T-cell (primary cell): ENCODE data around the gene ZNF37A. TPM values are rescaled to one million over a fixed set of nuclear protein-coding genes. Genes with fewer than 3 reads are reported as not detected.

ENCODE experiments used
- ATAC-seq, 4 experiments: fragments of 200-7000 bp in 3 of 4; fragments of 150-1000 bp in 1 of 4; cut with Tn5 transposase; replicated peaks in 1 of 4; 1 replicate in 3 of 4; 2 replicates in 1 of 4; pipeline ENCODE4 v1.10.0; 2021; ENCODE audit warnings: moderate library complexity in 3 of 4, mild to moderate bottlenecking in 2 of 4, moderate number of reproducible peaks in 1 of 4
- CTCF ChIA-PET, 2 donors: fragments of 300-600 bp; sonication (Branson Sonifier 250); formaldehyde crosslinking; loops; one replicate each; lab custom pipeline; 2022; ENCODE audit warnings: antibody characterized with exemption in 2 of 2; lab: Charles Lee
- POLR2A ChIA-PET, 2 donors: fragments of 300-600 bp; sonication (Branson Sonifier 250); formaldehyde crosslinking; loops; one replicate each; lab custom pipeline; 2022; ENCODE audit warnings: antibody characterized with exemption in 2 of 2; lab: Charles Lee
- DNase-seq, 35 experiments: peaks; one replicate each; pipeline versions ENCODE4 v3.0.0 to v3.0.0-alpha.2; 2013 to 2023
- H3K27ac ChIP-seq: one replicate; pipeline ENCODE4 v1.5.1; 2013; ENCODE audit warnings: low read length
- H3K27me3 ChIP-seq, 2 experiments: replicated peaks in 1 of 2; 1 replicate in 1 of 2; 2 replicates in 1 of 2; pipeline versions ENCODE4 v1.6.1 to v1.7.0; 2013; ENCODE audit warnings: low read length in 1 of 2, mixed read lengths in 1 of 2; ENCODE audit not compliant: control insufficient read depth in 2 of 2, insufficient read depth in 2 of 2; ENCODE audit errors: extremely low read depth in 1 of 2
- H3K36me3 ChIP-seq, 2 donors: 1 replicate in 1 of 2; 2 replicates in 1 of 2; pipeline versions ENCODE4 v1.6.1 to v1.7.0; 2013; ENCODE audit warnings: low read length in 1 of 2; ENCODE audit not compliant: control insufficient read depth in 2 of 2, insufficient read depth in 1 of 2; ENCODE audit errors: extremely low read depth in 1 of 2
- H3K4me1 ChIP-seq, 2 experiments: 1 replicate in 1 of 2; 2 replicates in 1 of 2; pipeline versions ENCODE4 v1.6.1 to v1.7.0; 2013; ENCODE audit warnings: low read length in 2 of 2, mixed read lengths in 1 of 2; ENCODE audit not compliant: insufficient read depth in 2 of 2, control insufficient read depth in 1 of 2; ENCODE audit errors: extremely low read depth in 1 of 2
- H3K4me3 ChIP-seq, 2 donors: 1 replicate in 1 of 2; 2 replicates in 1 of 2; pipeline versions ENCODE4 v1.5.1 to v1.7.0; 2013; ENCODE audit warnings: mild to moderate bottlenecking in 2 of 2, low read length in 1 of 2, moderate library complexity in 1 of 2; ENCODE audit not compliant: control insufficient read depth in 1 of 2; ENCODE audit errors: extremely low read depth in 1 of 2
- H3K9me3 ChIP-seq: 2 replicates; pipeline ENCODE4 v1.7.0; 2013
- H3K27ac Mint-ChIP-seq, 2 donors: one replicate each; pipeline ENCODE4 v1.8.0; 2020 to 2021; ENCODE audit warnings: mild to moderate bottlenecking in 2 of 2, mixed read lengths in 2 of 2
- H3K27me3 Mint-ChIP-seq, 2 donors: one replicate each; pipeline ENCODE4 v1.8.0; 2021 to 2022; ENCODE audit warnings: mixed read lengths in 2 of 2
- H3K36me3 Mint-ChIP-seq: one replicate; pipeline ENCODE4 v1.8.0; 2021; ENCODE audit warnings: mixed read lengths
- H3K4me1 Mint-ChIP-seq, 3 donors: one replicate each; pipeline ENCODE4 v1.8.0; 2020 to 2022; ENCODE audit warnings: mixed read lengths in 3 of 3, mild to moderate bottlenecking in 1 of 3
- H3K4me3 Mint-ChIP-seq, 3 donors: one replicate each; pipeline ENCODE4 v1.8.0; 2020 to 2022; ENCODE audit warnings: mild to moderate bottlenecking in 3 of 3, mixed read lengths in 3 of 3, moderate library complexity in 3 of 3
- H3K9me3 Mint-ChIP-seq, 3 donors: one replicate each; pipeline ENCODE4 v1.8.0; 2020 to 2022; ENCODE audit warnings: mixed read lengths in 3 of 3
- WGBS: methylation state at CpG from one replicate; pipeline ENCODE4 v1.1.5; 2013; ENCODE audit warnings: missing lambda C conversion rate; ENCODE audit not compliant: insufficient coverage; 5-methylcytosine and 5-hydroxymethylcytosine counted together
- total RNA-seq, 35 experiments: library from RNA in 6 of 35; stranded (reverse) in 6 of 35; fragments of 120-200 nt in 1 of 35; gene quantifications; one replicate each; pipeline versions ENCODE4 v1.2.1 to v1.2.4 and lab custom pipeline; 2013 to 2026

ZNF37A gene
- total RNA-seq, 5 donors from 2014 or later (not counting 1 experiment from before 2014, with no cell fraction given): 15.9 to 23.8 (median 22.6) TPM

DNA sequence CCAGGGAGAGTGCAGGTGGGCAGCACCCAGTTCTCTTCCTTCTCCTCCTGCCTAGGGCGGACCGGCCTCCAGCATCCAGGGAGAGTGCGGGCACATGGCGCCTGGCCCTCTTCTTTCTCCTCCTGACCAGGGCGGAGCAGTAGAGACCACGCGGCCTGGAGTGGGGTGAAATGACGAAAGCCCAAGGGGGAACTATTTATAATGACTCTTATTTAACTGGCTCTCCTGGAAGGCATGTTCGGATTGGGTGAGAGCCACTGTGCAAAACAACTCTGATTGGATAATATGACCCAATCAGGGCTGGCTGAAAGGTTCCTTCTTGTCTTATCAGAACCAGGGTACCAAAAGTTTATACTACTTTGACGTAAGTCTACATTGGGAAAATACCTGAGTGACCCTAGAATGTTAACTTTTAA lies 63.1 kb downstream of the ZNF37A start:
- no peaks in the 10 kb centered on the region for H3K9me3 ChIP-seq
- no peak overlapping the region for H3K4me3 ChIP-seq
- H3K36me3 ChIP-seq: no peaks in the 10 kb centered on the region
- Mint-ChIP-seq H3K4me1 (no peaks in the 10 kb centered on the region), H3K9me3 (peaks cover 9 to 24% (median 22%) of the 10 kb centered on the region in 3 donors), H3K4me3 (no peak overlapping the region), H3K36me3 (no peaks in the 10 kb centered on the region), H3K27ac (no peak overlapping the region), H3K27me3 (no peaks in the 10 kb centered on the region)
- no peaks in the 10 kb centered on the region for H3K4me1 ChIP-seq
- no peak for DNase-seq
- H3K27me3 ChIP-seq: peaks cover 0 to 6% of the 10 kb centered on the region in 2 experiments
- WGBS: 92% methylated on average over 2 of the region's 10 CpGs
- no peak for ATAC-seq
- ChIA-PET CTCF (no interaction called here), POLR2A (no interaction called here)
- no peak overlapping the region for H3K27ac ChIP-seq

DNA sequence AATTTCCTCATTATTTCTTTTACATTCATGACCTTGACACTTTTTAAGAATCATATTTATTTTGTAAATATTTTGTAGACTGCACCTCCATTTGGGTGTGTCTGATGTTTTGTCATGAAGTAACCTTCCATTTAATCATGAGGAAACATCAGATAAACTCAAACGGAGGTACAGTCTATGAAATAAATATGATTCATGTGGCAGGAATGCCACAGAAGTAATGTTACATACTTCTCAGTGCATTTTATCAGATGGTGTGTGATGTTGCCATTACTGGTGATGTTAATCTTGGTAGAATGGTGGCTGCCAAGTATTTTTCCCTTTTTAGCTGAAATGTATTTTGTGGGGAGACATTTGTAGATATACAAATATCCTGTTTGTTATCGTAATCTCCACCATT lies 64.9 kb downstream of the ZNF37A start:
- CTCF ChIA-PET: no interaction called here
- Histone ChIP-seq H3K4me3 (no peak overlapping the region), H3K4me1 (no peaks in the 10 kb centered on the region), H3K27me3 (no peaks in the 10 kb centered on the region), H3K9me3 (no peaks in the 10 kb centered on the region), H3K27ac (no peak overlapping the region), H3K36me3 (no peaks in the 10 kb centered on the region)
- Mint-ChIP-seq H3K4me1 (no peaks in the 10 kb centered on the region), H3K27ac (no peak overlapping the region), H3K9me3 (peaks cover 9 to 24% (median 23%) of the 10 kb centered on the region in 3 donors), H3K4me3 (no peak overlapping the region), H3K36me3 (no peaks in the 10 kb centered on the region), H3K27me3 (no peaks in the 10 kb centered on the region)
- ATAC-seq: no peak
- POLR2A ChIA-PET: no interaction called here
- DNase-seq: no peak
- no CpG with 5 or more reads among the region's 2 CpGs for WGBS

GRCh38 chr10:38163617-38164016 lies 69.5 kb downstream of the ZNF37A start:
- H3K27ac ChIP-seq: no peak overlapping the region
- ChIA-PET CTCF (no interaction called here), POLR2A (no interaction called here)
- peaks cover 0 to 2% of the 10 kb centered on the region in 2 experiments for H3K27me3 ChIP-seq
- no peaks in the 10 kb centered on the region for H3K36me3 ChIP-seq
- no peak for DNase-seq
- WGBS: no CpG with 5 or more reads among the region's 1 CpG
- peaks cover 0 to 7% of the 10 kb centered on the region in 2 donors for H3K27me3 Mint-ChIP-seq
- no peak overlapping the region for H3K27ac Mint-ChIP-seq
- H3K4me3 ChIP-seq: no peak overlapping the region
- no peaks in the 10 kb centered on the region for H3K9me3 ChIP-seq
- H3K4me1 Mint-ChIP-seq: no peaks in the 10 kb centered on the region
- H3K4me3 Mint-ChIP-seq: no peak overlapping the region
- H3K9me3 Mint-ChIP-seq: peaks cover 11 to 24% (median 17%) of the 10 kb centered on the region in 3 donors
- no peaks in the 10 kb centered on the region for H3K36me3 Mint-ChIP-seq
- ATAC-seq: no peak
- H3K4me1 ChIP-seq: no peaks in the 10 kb centered on the region

DNA sequence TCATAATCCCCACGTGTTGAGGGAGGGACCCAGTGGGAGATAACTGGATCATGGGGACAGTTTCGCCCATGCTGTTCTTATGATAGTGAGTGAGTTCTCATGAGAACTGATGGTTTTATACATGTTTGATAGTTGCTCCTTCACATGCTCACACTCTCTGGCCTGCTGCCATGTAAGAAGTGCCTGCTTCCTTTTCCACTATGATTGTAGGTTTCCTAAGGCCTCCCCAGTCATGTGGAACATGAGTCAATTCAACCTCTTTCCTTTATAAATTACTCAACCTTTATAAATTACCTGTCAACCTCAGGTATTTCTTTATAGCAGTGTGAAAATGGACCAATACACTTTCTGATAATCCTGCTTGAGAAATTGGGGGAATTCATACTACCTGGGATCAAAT lies 80.2 kb downstream of the ZNF37A start:
- peaks cover 0 to 14% (median 5%) of the 10 kb centered on the region in 3 donors for H3K9me3 Mint-ChIP-seq
- ChIA-PET CTCF (no interaction called here), POLR2A (no interaction called here)
- H3K27ac Mint-ChIP-seq: no peak overlapping the region
- H3K4me1 Mint-ChIP-seq: no peaks in the 10 kb centered on the region
- DNase-seq: no peak
- ATAC-seq: no peak
- no CpG with 5 or more reads among the region's 2 CpGs for WGBS
- no peak overlapping the region for H3K4me3 Mint-ChIP-seq
- H3K27ac ChIP-seq: no peak overlapping the region
- no peak overlapping the region for H3K4me3 ChIP-seq
- H3K36me3 ChIP-seq: no peaks in the 10 kb centered on the region
- H3K9me3 ChIP-seq: no peaks in the 10 kb centered on the region
- no peaks in the 10 kb centered on the region for H3K27me3 Mint-ChIP-seq
- H3K36me3 Mint-ChIP-seq: no peaks in the 10 kb centered on the region
- peaks cover 0 to 3% of the 10 kb centered on the region in 2 experiments for H3K27me3 ChIP-seq
- no peaks in the 10 kb centered on the region for H3K4me1 ChIP-seq

DNA sequence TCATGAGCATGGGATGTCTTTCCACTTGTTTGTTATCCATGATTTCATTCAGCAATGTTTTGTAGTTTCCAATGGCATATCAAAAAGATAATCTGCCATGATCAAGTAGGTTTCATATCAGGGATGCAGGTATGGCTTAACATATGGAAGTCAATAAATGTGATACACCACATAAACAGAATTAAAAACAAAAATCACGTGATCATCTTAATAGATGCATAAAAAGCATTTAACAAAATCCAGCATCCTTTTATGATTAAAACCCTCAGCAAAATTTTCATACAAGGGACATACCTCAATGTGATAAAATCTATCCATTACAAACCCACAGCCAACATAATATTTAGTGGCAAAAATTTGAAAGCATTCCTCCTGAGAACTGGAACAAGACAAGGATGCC lies 90.3 kb downstream of the ZNF37A start:
- no peak overlapping the region for H3K4me3 ChIP-seq
- no peaks in the 10 kb centered on the region for H3K36me3 Mint-ChIP-seq
- DNase-seq: no peak
- no CpG with 5 or more reads among the region's 1 CpG for WGBS
- H3K4me1 ChIP-seq: no peaks in the 10 kb centered on the region
- no peak overlapping the region for H3K4me3 Mint-ChIP-seq
- H3K27ac ChIP-seq: no peak overlapping the region
- H3K36me3 ChIP-seq: no peaks in the 10 kb centered on the region
- peaks cover 0 to 2% of the 10 kb centered on the region in 2 experiments for H3K27me3 ChIP-seq
- ATAC-seq: no peak
- ChIA-PET CTCF (no interaction called here), POLR2A (no interaction called here)
- H3K27me3 Mint-ChIP-seq: peaks cover 3 to 15% of the 10 kb centered on the region in 2 donors
- H3K9me3 Mint-ChIP-seq: peaks cover 11 to 20% (median 16%) of the 10 kb centered on the region in 3 donors
- no peak overlapping the region for H3K27ac Mint-ChIP-seq
- H3K9me3 ChIP-seq: no peaks in the 10 kb centered on the region
- H3K4me1 Mint-ChIP-seq: no peaks in the 10 kb centered on the region

Other genes starting within 250 kb of the ZNF37A start
- 10 to 100 TPM in 4 of 5 donors, 1 to 10 TPM in 1; 7.0 to 15.6 (median 13.4) TPM for gene ZNF248, start 236.7 kb upstream of the ZNF37A start, total RNA-seq
- gene ZNF25, start 117.7 kb upstream of the ZNF37A start, total RNA-seq: 1 to 10 TPM; 8.0 to 9.3 (median 8.3) TPM
- 10 to 100 TPM; 39.5 to 59.6 (median 55.0) TPM for gene ZNF33A, start 83.7 kb upstream of the ZNF37A start, total RNA-seq